ENCODE results near the gene OBSCN. TPM values are rescaled to one million over a fixed set of nuclear protein-coding genes. Genes with fewer than 3 reads are reported as not detected.

OBSCN gene
- total and polyA plus RNA-seq, 2 donors (not counting 3 experiments of a cell fraction or from before 2014, with no cell fraction given) = 1.5 to 2.9 TPM

DNA sequence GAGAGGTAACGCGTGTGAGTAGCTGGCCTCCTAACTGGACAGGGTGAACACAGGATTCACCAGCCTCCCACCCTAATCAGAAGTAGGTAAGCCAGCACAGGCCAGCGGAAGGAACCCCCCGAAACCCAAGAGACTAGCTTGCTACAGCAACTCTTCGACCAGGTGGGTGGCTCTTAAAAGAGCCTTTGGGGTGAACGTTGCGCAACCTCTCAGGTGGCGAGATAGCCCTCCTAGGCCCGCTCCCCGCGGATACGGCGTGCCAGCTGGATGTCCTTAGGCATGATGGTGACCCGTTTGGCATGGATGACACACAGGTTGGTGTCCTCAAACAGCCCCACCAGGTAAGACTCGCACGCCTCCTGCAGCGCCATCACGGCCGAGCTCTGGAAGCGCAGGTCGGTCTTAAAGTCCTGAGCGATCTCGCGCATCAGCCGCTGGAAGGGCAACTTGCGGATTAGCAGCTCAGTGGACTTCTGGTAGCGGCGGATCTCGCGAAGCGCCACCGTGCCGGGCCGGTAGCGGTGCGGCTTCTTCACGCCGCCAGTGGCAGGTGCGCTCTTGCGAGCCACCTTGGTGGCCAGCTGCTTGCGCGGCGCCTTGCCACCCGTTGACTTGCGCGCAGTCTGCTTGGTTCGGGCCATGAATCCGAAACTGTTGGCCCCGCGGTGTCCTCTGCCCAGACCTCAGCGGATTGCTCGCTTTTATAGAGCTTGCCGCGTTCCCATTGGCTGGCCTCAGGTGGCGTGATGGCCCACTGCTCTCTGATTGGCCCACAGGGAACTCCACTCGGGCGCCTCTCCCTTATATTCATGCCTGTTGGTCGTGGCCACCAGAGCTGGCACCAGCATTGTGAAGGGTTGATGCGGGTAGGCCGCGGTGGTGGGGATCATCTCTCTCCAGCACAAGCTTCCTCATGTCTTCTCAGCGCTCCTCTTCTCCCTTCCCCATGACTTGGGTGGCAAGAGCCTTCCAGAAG, 217.1 kb downstream of the OBSCN start:
- Histone ChIP-seq H3K27ac (ENCODE audit: insufficient read depth, low read depth, low read length) (no peak overlapping the region), H3K79me2 (ENCODE audit: control insufficient read depth, insufficient read depth, low read length) (no peaks in the 10 kb centered on the region), H3K9ac (replicated peaks; ENCODE audit: extremely low read depth, insufficient read depth, low read length) (no peak overlapping the region), H3K4me1 (ENCODE audit: control insufficient read depth, extremely low read depth, insufficient read depth, low read length) (no peaks in the 10 kb centered on the region), H3K4me2 (ENCODE audit: insufficient read depth, low read length) (no peak overlapping the region), H3K36me3 (ENCODE audit: control insufficient read depth in 2 of 2, extremely low read depth in 1 of 2, insufficient read depth in 2 of 2, low read length in 2 of 2) (no peaks in the 10 kb centered on the region), H4K20me1 (replicated peaks; ENCODE audit: control insufficient read depth, extremely low read depth, insufficient read depth, low read length) (no peaks in the 10 kb centered on the region), H3K9me1 (replicated peaks; ENCODE audit: control insufficient read depth, extremely low read depth, insufficient read depth, low read length) (no peaks in the 10 kb centered on the region), H2AFZ (ENCODE audit: low read depth, low read length) (no peak overlapping the region), H3K27me3 (ENCODE audit: control insufficient read depth in 2 of 2, insufficient read depth in 2 of 2, low read length in 2 of 2) (peaks cover 9 to 11% of the 10 kb centered on the region in 2 experiments), H3K9me3 (replicated peaks; ENCODE audit: control insufficient read depth, insufficient read depth, low read length) (no peaks in the 10 kb centered on the region), H3K4me3 (replicated peaks in 1 of 3; ENCODE audit: insufficient read depth in 1 of 3, low read depth in 1 of 3, low read length in 3 of 3) (no peak overlapping the region)
- BruUV-seq (replicated peaks) = no TSS peak
- dilution Hi-C loops (cut with MboI; ENCODE audit: extremely low pct_ligation_motif_present, low sequenced_read_pairs) = no loop called here
- FAIRE-seq (no peak), DNase-seq (ENCODE audit: low read depth, low spot score) (no peak)
- no peak for TF ChIP-seq FOS (IDR thresholded peaks at IDR 0.05; ENCODE audit: borderline replicate concordance, insufficient read depth, low read length)
- no peak for TF ChIP-seq POLR2AphosphoS5 (IDR thresholded peaks at IDR 0.05; ENCODE audit: insufficient read depth, low read depth, low read length)
- TF ChIP-seq, protein P1, sequence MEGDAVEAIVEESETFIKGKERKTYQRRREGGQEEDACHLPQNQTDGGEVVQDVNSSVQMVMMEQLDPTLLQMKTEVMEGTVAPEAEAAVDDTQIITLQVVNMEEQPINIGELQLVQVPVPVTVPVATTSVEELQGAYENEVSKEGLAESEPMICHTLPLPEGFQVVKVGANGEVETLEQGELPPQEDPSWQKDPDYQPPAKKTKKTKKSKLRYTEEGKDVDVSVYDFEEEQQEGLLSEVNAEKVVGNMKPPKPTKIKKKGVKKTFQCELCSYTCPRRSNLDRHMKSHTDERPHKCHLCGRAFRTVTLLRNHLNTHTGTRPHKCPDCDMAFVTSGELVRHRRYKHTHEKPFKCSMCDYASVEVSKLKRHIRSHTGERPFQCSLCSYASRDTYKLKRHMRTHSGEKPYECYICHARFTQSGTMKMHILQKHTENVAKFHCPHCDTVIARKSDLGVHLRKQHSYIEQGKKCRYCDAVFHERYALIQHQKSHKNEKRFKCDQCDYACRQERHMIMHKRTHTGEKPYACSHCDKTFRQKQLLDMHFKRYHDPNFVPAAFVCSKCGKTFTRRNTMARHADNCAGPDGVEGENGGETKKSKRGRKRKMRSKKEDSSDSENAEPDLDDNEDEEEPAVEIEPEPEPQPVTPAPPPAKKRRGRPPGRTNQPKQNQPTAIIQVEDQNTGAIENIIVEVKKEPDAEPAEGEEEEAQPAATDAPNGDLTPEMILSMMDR (IDR thresholded peaks at IDR 0.05; ENCODE audit: extremely low read depth in 1 of 2, insufficient read depth in 1 of 2, low read depth in 1 of 2, low read length in 2 of 2) = no peak
- no peak for TF ChIP-seq POLR2A (IDR thresholded peaks at IDR 0.05; ENCODE audit: low read depth, low read length)
- TF ChIP-seq MYC (IDR thresholded peaks at IDR 0.05; ENCODE audit: low read depth, low read length) = no peak
- no peak for TF ChIP-seq EZH2 (IDR thresholded peaks at IDR 0.05; ENCODE audit: borderline replicate concordance, low read depth, low read length, severe bottlenecking)
- TF ChIP-seq JUN (IDR thresholded peaks at IDR 0.05; ENCODE audit: borderline replicate concordance, insufficient read depth, insufficient read length, low read depth) = no peak
- intact Hi-C loops (cut with micrococcal nuclease) = no loop called here
- ChIA-PET CTCF (interaction anchor here (1.3 kb wide), 1 partner anchor 13 kb away, joined by 6 read pairs; no protein-coding TSS in a partner anchor), POLR2A (no interaction called here)
